Thyroid gland (tissue), 4 donors: ENCODE data around the gene TGM4.
"Not testable (repeated sequence)": the region's sequence is repeated elsewhere in the genome, so short reads cannot be mapped to it uniquely, and the experiment has no call there.

ENCODE experiments used
- POLR2A ChIP-seq, 2 donors: fragments of 450-650 bp; IDR thresholded peaks; one replicate each; pipeline ENCODE4 v1.6.1; 2017; ENCODE audit warnings: antibody characterized with exemption in 2 of 2, mild to moderate bottlenecking in 2 of 2, moderate library complexity in 1 of 2
- TF ChIP-seq, protein P1 (sequence below), 6 experiments: fragments of 200-600 bp in 3 of 6; fragments of 450-650 bp in 3 of 6; sonication (generic) in 3 of 6; IDR thresholded peaks; one replicate each; pipeline ENCODE4 v1.5.1; 2016 to 2019; ENCODE audit warnings: antibody characterized with exemption in 6 of 6, mild to moderate bottlenecking in 2 of 6, inconsistent platforms in 1 of 6, moderate library complexity in 1 of 6

- TF ChIP-seq, protein P1, sequence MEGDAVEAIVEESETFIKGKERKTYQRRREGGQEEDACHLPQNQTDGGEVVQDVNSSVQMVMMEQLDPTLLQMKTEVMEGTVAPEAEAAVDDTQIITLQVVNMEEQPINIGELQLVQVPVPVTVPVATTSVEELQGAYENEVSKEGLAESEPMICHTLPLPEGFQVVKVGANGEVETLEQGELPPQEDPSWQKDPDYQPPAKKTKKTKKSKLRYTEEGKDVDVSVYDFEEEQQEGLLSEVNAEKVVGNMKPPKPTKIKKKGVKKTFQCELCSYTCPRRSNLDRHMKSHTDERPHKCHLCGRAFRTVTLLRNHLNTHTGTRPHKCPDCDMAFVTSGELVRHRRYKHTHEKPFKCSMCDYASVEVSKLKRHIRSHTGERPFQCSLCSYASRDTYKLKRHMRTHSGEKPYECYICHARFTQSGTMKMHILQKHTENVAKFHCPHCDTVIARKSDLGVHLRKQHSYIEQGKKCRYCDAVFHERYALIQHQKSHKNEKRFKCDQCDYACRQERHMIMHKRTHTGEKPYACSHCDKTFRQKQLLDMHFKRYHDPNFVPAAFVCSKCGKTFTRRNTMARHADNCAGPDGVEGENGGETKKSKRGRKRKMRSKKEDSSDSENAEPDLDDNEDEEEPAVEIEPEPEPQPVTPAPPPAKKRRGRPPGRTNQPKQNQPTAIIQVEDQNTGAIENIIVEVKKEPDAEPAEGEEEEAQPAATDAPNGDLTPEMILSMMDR (IDR thresholded peaks at IDR 0.05) = not testable (repeated sequence)
- not testable (repeated sequence) for TF ChIP-seq POLR2A (IDR thresholded peaks at IDR 0.05)
Measured at GRCh38 chr3:44949770-44950169, 75.4 kb downstream of the TGM4 start.
